PC-9 (cell line): Measurements from ENCODE around the gene GRM8.

Experiments
- EZH2 ChIP-seq: fragments of 200-600 bp; sonication (generic); IDR thresholded peaks from 2 replicates; pipeline ENCODE4 v1.8.0; 2017; ENCODE audit warnings: antibody characterized with exemption, low read depth
- TF ChIP-seq, protein P1 (sequence below): fragments of 200-600 bp; sonication (generic); conservative IDR thresholded peaks from 2 replicates; pipeline ENCODE4 v1.6.1; 2017; ENCODE audit warnings: mixed run types, antibody characterized with exemption, mild to moderate bottlenecking, moderate library complexity

DNA sequence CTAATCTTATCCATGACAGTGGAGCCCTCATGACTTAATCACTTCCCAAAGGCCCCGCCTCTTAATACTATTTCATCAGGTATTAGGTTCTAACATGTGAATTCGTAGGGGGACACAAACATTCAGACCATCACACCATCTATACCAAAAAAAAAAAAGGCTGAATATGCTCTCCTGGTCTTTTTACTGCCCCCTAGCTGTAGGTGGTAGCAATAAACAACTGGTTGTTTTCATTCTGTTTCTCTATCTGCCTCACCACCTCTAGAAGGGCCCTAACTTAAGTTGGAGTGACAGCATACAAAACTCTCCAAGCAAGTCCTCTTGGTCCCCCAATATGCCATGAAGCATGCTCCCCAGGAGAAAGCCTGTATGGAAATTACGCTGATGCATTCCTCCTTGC is 94.1 kb downstream of the GRM8 start:
- TF ChIP-seq, protein P1, sequence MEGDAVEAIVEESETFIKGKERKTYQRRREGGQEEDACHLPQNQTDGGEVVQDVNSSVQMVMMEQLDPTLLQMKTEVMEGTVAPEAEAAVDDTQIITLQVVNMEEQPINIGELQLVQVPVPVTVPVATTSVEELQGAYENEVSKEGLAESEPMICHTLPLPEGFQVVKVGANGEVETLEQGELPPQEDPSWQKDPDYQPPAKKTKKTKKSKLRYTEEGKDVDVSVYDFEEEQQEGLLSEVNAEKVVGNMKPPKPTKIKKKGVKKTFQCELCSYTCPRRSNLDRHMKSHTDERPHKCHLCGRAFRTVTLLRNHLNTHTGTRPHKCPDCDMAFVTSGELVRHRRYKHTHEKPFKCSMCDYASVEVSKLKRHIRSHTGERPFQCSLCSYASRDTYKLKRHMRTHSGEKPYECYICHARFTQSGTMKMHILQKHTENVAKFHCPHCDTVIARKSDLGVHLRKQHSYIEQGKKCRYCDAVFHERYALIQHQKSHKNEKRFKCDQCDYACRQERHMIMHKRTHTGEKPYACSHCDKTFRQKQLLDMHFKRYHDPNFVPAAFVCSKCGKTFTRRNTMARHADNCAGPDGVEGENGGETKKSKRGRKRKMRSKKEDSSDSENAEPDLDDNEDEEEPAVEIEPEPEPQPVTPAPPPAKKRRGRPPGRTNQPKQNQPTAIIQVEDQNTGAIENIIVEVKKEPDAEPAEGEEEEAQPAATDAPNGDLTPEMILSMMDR: peak; percentile 65
- TF ChIP-seq EZH2: no peak
